HG02678 (cell line): ENCODE measurements around the gene SLC19A1.
"Not testable (repeated sequence)": the region's sequence is repeated elsewhere in the genome, so short reads cannot be mapped to it uniquely, and the experiment has no call there.

Experiments used
- ATAC-seq: cut with Tn5 transposase; IDR thresholded peaks from one replicate; pipeline ENCODE4 v1.9.1; 2021; ENCODE audit warnings: mild to moderate bottlenecking, moderate library complexity; ENCODE audit not compliant: unreplicated experiment

SLC19A1 gene

GRCh38 chr21:45508607-45509565 is 33.4 kb downstream of the SLC19A1 start:
- no peak for ATAC-seq

GRCh38 chr21:45507888-45508508 is 34.2 kb downstream of the SLC19A1 start:
- ATAC-seq, result no peak

GRCh38 chr21:45507523-45507875 is 34.7 kb downstream of the SLC19A1 start:
- ATAC-seq, result no peak

- no peak for ATAC-seq
These were observed 35.3 kb downstream of the SLC19A1 start for GRCh38 chr21:45506836-45507522.

- ATAC-seq, result no peak
These were observed 35.9 kb downstream of the SLC19A1 start for GRCh38 chr21:45506241-45506817.

GRCh38 chr21:45505416-45506021 is 36.7 kb downstream of the SLC19A1 start:
- no peak for ATAC-seq

GRCh38 chr21:45504516-45505415 is 37.5 kb downstream of the SLC19A1 start:
- no peak for ATAC-seq

- no peak for ATAC-seq
These were observed 38.2 kb downstream of the SLC19A1 start for GRCh38 chr21:45504021-45504515.

- not testable (repeated sequence) for ATAC-seq
These were observed 39.0 kb downstream of the SLC19A1 start for GRCh38 chr21:45503226-45503625.

- ATAC-seq, result no peak
These were observed 39.6 kb downstream of the SLC19A1 start for GRCh38 chr21:45502600-45502999.

GRCh38 chr21:45502006-45502345 is 40.3 kb downstream of the SLC19A1 start:
- ATAC-seq, result no peak

GRCh38 chr21:45501081-45502005 is 40.9 kb downstream of the SLC19A1 start:
- ATAC-seq, result not testable (repeated sequence)

- no peak for ATAC-seq
These were observed 42.2 kb downstream of the SLC19A1 start for GRCh38 chr21:45499970-45500577.

- no peak for ATAC-seq
These were observed 43.0 kb downstream of the SLC19A1 start for GRCh38 chr21:45499201-45499750.

GRCh38 chr21:45498646-45499000 is 43.6 kb downstream of the SLC19A1 start:
- ATAC-seq, result no peak

GRCh38 chr21:45497846-45498645 is 44.2 kb downstream of the SLC19A1 start:
- no peak for ATAC-seq
